NCI-H1930 (cell line): ENCODE results near the gene NGFR.

Source experiments
- DNase-seq, 2 experiments: peaks; one replicate each; lab custom pipeline; 2025; lab: John Stamatoyannopoulos, UW

Gene NGFR

GRCh38 chr17:49494986-49495841, at the start of gene NGFR:
NGFR (plus strand) TSS chr17:49495293; CDS start chr17:49495418, 125 bp downstream.
- peak; percentile 48 to 82 for DNase-seq

- DNase-seq = no peak
Measured at GRCh38 chr17:49445591-49445990, 49.5 kb upstream of the NGFR start.

GRCh38 chr17:49447628-49448302, 47.3 kb upstream of the NGFR start:
- no peak for DNase-seq

- DNase-seq = no peak
Measured at GRCh38 chr17:49450181-49450580, 44.9 kb upstream of the NGFR start.

- no peak for DNase-seq
Measured at GRCh38 chr17:49450735-49451134, 44.4 kb upstream of the NGFR start.

- DNase-seq = no peak
Measured at GRCh38 chr17:49452201-49452600, 42.9 kb upstream of the NGFR start.

- DNase-seq = no peak
Measured at GRCh38 chr17:49452661-49453060, 42.4 kb upstream of the NGFR start.

GRCh38 chr17:49454050-49454449, 41.0 kb upstream of the NGFR start:
- no peak for DNase-seq

- DNase-seq = no peak
Measured at GRCh38 chr17:49455272-49455861, 39.7 kb upstream of the NGFR start.

- no peak for DNase-seq
Measured at GRCh38 chr17:49456183-49456965, 38.7 kb upstream of the NGFR start.

GRCh38 chr17:49457564-49458535, 37.2 kb upstream of the NGFR start:
- no peak for DNase-seq

GRCh38 chr17:49459401-49459984, 35.6 kb upstream of the NGFR start:
- DNase-seq = no peak

GRCh38 chr17:49460401-49460800, 34.7 kb upstream of the NGFR start:
- DNase-seq = no peak

GRCh38 chr17:49461580-49461979, 33.5 kb upstream of the NGFR start:
- DNase-seq = no peak

GRCh38 chr17:49464049-49464448, 31.0 kb upstream of the NGFR start:
- no peak for DNase-seq

GRCh38 chr17:49465331-49465903, 29.7 kb upstream of the NGFR start:
- no peak for DNase-seq

GRCh38 chr17:49466436-49466835, 28.7 kb upstream of the NGFR start:
- no peak for DNase-seq

GRCh38 chr17:49467175-49467574, 27.9 kb upstream of the NGFR start:
- no peak for DNase-seq

- peak in 1 of 2 experiments; percentile 7 for DNase-seq
Measured at GRCh38 chr17:49468811-49469385, 26.2 kb upstream of the NGFR start.
